HUES48 (cell line): ENCODE measurements around the gene MED27.
"Not testable (repeated sequence)": the region's sequence is repeated elsewhere in the genome, so short reads cannot be mapped to it uniquely, and the experiment has no call there.

Experiments
- H3K27ac ChIP-seq: one replicate; pipeline ENCODE4 v1.7.0; 2013; ENCODE audit warnings: low read depth, low read length, inconsistent platforms
- H3K27me3 ChIP-seq: 2 replicates; pipeline ENCODE4 v1.6.1; 2013; ENCODE audit warnings: mild to moderate bottlenecking, low read length; ENCODE audit not compliant: control insufficient read depth, insufficient read depth
- H3K36me3 ChIP-seq: 2 replicates; pipeline ENCODE4 v1.6.1; 2013; ENCODE audit warnings: low read length; ENCODE audit not compliant: control insufficient read depth, insufficient read depth
- H3K4me1 ChIP-seq: 2 replicates; pipeline ENCODE4 v1.6.1; 2013; ENCODE audit warnings: mild to moderate bottlenecking, low read length; ENCODE audit not compliant: control insufficient read depth, insufficient read depth
- H3K4me3 ChIP-seq: 2 replicates; pipeline ENCODE4 v1.5.1; 2013; ENCODE audit warnings: mild to moderate bottlenecking, low read depth, low read length
- H3K9ac ChIP-seq: 2 replicates; pipeline ENCODE4 v1.6.1; 2013; ENCODE audit warnings: mild to moderate bottlenecking, low read depth, low read length, moderate library complexity
- H3K9me3 ChIP-seq: 2 replicates; pipeline ENCODE4 v1.6.1; 2013; ENCODE audit warnings: low read length; ENCODE audit not compliant: control insufficient read depth, insufficient read depth

The MED27 gene

GRCh38 chr9:132015866-132016265 is 63.8 kb downstream of the MED27 start:
- Histone ChIP-seq H3K4me1 (peaks cover 16% of the 10 kb centered on the region), H3K9me3 (no peaks in the 10 kb centered on the region), H3K9ac (no peak overlapping the region), H3K27me3 (no peaks in the 10 kb centered on the region), H3K27ac (no peak overlapping the region), H3K4me3 (no peak overlapping the region), H3K36me3 (no peaks in the 10 kb centered on the region)

DNA sequence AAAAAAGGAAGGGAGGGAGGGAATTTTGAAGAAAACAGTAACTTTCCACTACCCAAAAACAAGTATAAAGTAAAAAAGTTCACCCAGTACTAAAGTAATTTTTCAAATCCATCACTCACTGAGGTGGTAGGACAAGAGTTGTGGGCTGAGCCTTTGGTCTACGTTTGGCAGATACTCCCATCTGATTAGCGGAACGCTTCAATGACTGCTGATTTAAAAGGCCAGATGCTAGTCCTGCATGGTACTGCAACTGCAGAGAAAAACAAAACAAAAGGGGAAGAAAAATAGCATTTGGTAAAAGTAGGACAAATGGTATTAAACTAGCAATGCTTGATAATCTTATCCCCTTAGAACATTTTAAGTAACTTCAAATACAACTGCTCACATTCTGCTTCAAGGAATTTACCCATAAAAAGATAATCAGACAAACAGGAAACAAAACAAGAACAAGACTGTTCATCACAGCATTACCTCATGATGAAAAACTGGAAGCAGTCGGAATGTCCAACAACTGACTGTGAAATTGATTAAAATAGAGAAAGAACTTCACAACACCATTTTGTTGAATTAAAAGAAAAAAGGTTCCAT is 65.4 kb downstream of the MED27 start:
- Histone ChIP-seq H3K9me3 (no peaks in the 10 kb centered on the region), H3K4me1 (peaks cover 8% of the 10 kb centered on the region; the same call in 1 of the 2 replicates), H3K9ac (no peak overlapping the region), H3K27me3 (no peaks in the 10 kb centered on the region), H3K36me3 (no peaks in the 10 kb centered on the region), H3K27ac (no peak overlapping the region), H3K4me3 (no peak overlapping the region)

- H3K27ac ChIP-seq = no peak overlapping the region
- H3K9me3 ChIP-seq = no peaks in the 10 kb centered on the region
- no peaks in the 10 kb centered on the region for H3K27me3 ChIP-seq
- H3K9ac ChIP-seq = no peak overlapping the region
- peaks cover 14% of the 10 kb centered on the region for H3K4me1 ChIP-seq
- H3K4me3 ChIP-seq = no peak overlapping the region
- no peaks in the 10 kb centered on the region for H3K36me3 ChIP-seq
Measured at GRCh38 chr9:132012704-132013357, 66.8 kb downstream of the MED27 start.

- H3K4me3 ChIP-seq = no peak overlapping the region
Measured at GRCh38 chr9:132011896-132012295, 67.8 kb downstream of the MED27 start.

GRCh38 chr9:132011309-132011708 is 68.4 kb downstream of the MED27 start:
- H3K27ac ChIP-seq = no peak overlapping the region
- H3K4me1 ChIP-seq = peaks cover 29% of the 10 kb centered on the region
- no peak overlapping the region for H3K4me3 ChIP-seq
- no peaks in the 10 kb centered on the region for H3K27me3 ChIP-seq
- no peak overlapping the region for H3K9ac ChIP-seq
- H3K36me3 ChIP-seq = no peaks in the 10 kb centered on the region
- no peaks in the 10 kb centered on the region for H3K9me3 ChIP-seq

More at GRCh38 chr9:132011896-132012295, 67.8 kb downstream of the MED27 start:
- Histone ChIP-seq H3K9me3 (no peaks in the 10 kb centered on the region), H3K27me3 (no peaks in the 10 kb centered on the region), H3K27ac (no peak overlapping the region), H3K9ac (no peak overlapping the region), H3K4me1 (peaks cover 23% of the 10 kb centered on the region), H3K36me3 (no peaks in the 10 kb centered on the region)

GRCh38 chr9:132010201-132010600 is 69.5 kb downstream of the MED27 start:
- H3K4me3 ChIP-seq, H3K36me3 ChIP-seq, H3K9ac ChIP-seq, H3K9me3 ChIP-seq, H3K27me3 ChIP-seq, H3K27ac ChIP-seq: not testable (repeated sequence)
- H3K4me1 ChIP-seq = peaks cover 37% of the 10 kb centered on the region

GRCh38 chr9:132008855-132009812 is 70.5 kb downstream of the MED27 start:
- Histone ChIP-seq H3K27ac (no peak overlapping the region), H3K9me3 (no peaks in the 10 kb centered on the region), H3K9ac (no peak overlapping the region), H3K36me3 (no peaks in the 10 kb centered on the region), H3K4me3 (no peak overlapping the region), H3K4me1 (peaks cover 41% of the 10 kb centered on the region), H3K27me3 (no peaks in the 10 kb centered on the region)

DNA sequence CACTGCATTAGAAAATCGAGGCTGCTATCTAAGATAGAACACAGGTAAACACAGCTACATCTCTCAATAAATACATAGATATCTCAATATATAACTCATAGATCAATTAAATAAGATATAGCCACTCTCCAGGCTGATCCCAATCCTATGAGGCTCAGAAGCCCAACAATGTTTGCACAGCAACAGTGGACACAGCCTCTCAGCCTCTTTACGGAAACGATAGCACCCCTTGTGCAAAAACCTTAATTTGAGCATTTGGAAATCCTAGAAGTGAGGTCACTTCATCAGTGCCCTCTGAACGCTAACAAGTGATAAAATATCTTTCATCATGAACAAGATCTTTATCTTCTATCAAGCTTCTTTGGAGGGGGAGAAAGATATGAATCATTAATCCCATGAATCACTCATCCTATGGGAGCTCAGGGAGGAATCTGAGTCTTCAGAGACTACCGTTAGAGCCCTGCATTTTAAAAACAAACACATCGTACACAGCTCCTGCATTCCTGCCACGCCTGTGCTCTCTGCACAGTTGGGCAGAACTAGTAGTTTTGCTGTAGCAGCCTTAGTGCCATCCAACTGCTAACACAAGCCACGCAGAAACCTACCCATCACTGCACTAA is 71.4 kb downstream of the MED27 start:
- H3K4me3 ChIP-seq = no peak overlapping the region
- H3K36me3 ChIP-seq = no peaks in the 10 kb centered on the region
- H3K27ac ChIP-seq = no peak overlapping the region
- H3K9ac ChIP-seq = no peak overlapping the region
- no peaks in the 10 kb centered on the region for H3K9me3 ChIP-seq
- no peaks in the 10 kb centered on the region for H3K27me3 ChIP-seq
- H3K4me1 ChIP-seq = peaks cover 49% of the 10 kb centered on the region

DNA sequence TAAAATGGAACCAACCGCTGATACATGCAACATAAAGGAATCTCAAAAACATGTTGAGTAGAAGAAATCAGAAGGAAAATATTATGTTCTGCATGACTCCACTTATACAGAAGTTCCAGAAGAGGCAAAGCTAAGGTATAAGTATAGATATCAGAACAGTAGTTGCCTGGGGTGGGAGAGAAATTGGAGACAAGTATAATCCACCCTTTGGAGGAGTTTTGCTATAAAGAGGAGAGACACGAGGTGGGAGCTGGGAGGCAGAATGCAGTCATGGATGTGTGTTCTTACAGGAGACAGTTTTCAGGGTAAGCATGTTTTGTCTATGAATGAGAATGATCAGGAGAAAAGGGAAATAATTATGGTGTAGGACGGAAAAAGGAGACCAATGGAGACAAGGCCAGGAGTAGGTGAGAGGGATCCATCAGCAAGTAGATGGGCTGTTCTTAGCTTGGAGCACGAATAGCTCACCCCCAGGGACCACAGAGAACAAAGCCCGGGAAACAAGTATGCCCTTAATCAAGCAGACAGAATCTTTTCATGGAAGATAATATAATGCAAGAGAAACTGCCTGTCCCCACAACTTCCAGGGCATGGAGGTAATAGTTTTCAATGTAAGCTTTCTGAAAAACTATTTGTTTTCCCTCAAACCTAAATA is 72.2 kb downstream of the MED27 start:
- Histone ChIP-seq H3K9me3 (no peaks in the 10 kb centered on the region), H3K4me3 (no peak overlapping the region), H3K9ac (no peak overlapping the region), H3K36me3 (no peaks in the 10 kb centered on the region), H3K27ac (peak overlapping the region; percentile 53), H3K27me3 (no peaks in the 10 kb centered on the region), H3K4me1 (peaks cover 57% of the 10 kb centered on the region)

DNA sequence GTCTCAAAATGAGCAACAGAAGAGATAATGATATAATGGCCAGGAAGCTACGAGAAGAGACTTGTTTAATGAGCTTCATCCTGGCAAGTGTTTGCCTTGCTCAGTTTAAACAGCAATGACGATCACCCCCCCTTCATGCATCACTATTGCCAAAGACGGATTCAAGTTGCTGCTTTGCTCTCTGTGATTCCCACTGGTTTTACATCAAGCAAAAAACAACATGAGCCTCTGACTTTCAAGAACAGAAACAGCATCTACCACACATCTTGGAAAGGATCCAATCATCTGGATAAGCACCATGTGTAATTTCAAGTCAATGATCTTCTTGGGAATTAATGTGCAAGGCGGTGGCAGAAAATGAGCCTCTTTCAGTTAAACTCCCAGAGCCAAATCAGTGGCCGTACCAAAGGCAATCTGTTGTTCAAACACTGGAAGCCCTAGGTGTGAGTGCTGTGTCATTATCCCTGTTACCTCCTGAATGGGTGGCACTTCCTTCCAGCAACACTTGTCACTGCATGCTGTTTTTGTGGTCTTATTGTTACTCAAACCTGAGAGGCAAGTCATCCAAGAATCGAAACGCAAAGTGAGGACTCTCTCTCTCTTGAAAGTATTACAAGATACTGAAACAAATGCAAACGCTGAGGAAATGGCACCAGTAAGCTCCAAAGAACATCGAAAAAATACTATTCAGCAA is 72.8 kb downstream of the MED27 start:
- no peak overlapping the region for H3K9ac ChIP-seq
- peak overlapping the region; percentile 53 for H3K27ac ChIP-seq
- no peaks in the 10 kb centered on the region for H3K36me3 ChIP-seq
- H3K9me3 ChIP-seq = no peaks in the 10 kb centered on the region
- no peak overlapping the region for H3K4me3 ChIP-seq
- peaks cover 64% of the 10 kb centered on the region for H3K4me1 ChIP-seq
- H3K27me3 ChIP-seq = no peaks in the 10 kb centered on the region
